ENCODE results near the gene GSTM4.

DNA sequence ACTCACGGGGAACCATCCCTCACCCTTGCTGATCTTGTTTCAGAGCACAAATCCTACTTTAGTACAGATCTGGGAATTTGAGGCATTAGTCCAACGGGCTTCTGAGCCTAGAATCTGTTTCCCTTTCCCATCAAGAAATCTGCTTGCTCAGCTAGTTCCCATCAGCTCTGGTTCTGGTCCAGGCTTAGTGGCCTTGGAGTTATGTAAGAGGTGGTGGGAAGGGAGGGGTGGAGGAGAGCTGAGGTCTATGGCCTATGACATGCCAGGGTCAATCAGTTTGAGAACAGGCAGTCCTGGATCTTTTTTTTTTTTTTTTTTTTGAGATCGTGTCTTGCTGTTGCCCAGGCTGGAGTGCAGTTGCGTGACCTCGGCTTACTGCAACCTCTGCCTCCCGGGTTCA lies 35.9 kb downstream of the GSTM4 start:
- TF ChIP-seq, protein P1, sequence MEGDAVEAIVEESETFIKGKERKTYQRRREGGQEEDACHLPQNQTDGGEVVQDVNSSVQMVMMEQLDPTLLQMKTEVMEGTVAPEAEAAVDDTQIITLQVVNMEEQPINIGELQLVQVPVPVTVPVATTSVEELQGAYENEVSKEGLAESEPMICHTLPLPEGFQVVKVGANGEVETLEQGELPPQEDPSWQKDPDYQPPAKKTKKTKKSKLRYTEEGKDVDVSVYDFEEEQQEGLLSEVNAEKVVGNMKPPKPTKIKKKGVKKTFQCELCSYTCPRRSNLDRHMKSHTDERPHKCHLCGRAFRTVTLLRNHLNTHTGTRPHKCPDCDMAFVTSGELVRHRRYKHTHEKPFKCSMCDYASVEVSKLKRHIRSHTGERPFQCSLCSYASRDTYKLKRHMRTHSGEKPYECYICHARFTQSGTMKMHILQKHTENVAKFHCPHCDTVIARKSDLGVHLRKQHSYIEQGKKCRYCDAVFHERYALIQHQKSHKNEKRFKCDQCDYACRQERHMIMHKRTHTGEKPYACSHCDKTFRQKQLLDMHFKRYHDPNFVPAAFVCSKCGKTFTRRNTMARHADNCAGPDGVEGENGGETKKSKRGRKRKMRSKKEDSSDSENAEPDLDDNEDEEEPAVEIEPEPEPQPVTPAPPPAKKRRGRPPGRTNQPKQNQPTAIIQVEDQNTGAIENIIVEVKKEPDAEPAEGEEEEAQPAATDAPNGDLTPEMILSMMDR (conservative IDR thresholded peaks at IDR 0.05 in 1 of 2, IDR thresholded peaks at IDR 0.05 in 1 of 2; ENCODE audit: low read depth in 1 of 2, low read length in 2 of 2), result no peak
- no peak for TF ChIP-seq EZH2 (IDR thresholded peaks at IDR 0.05; ENCODE audit: low read length, missing control alignments)
